T-helper 17 cell (primary cell): ENCODE data around the gene PIRT. TPM values are rescaled to one million over a fixed set of nuclear protein-coding genes. Genes with fewer than 3 reads are reported as not detected.
"Not testable (repeated sequence)": the region's sequence is repeated elsewhere in the genome, so short reads cannot be mapped to it uniquely, and the experiment has no call there.

Source experiments
- ATAC-seq: fragments of 150-1000 bp; cut with Tn5 transposase; 2 replicates; pipeline ENCODE4 v1.10.0; 2021; ENCODE audit warnings: mild to moderate bottlenecking, moderate library complexity
- DNase-seq, 3 donors: peaks; one replicate each; pipeline versions ENCODE4 v3.0.0 to v3.0.0-alpha.2; 2020 to 2021
- H3K9me3 ChIP-seq: one replicate; pipeline ENCODE4 v1.7.0; 2013; ENCODE audit warnings: low read length, mild to moderate bottlenecking; ENCODE audit not compliant: control insufficient read depth, poor library complexity, severe bottlenecking
- H3K27ac Mint-ChIP-seq: one replicate; pipeline ENCODE4 v1.8.0; 2022; ENCODE audit warnings: mild to moderate bottlenecking, moderate library complexity, mixed read lengths
- H3K27me3 Mint-ChIP-seq: one replicate; pipeline ENCODE4 v1.8.0; 2022; ENCODE audit warnings: mixed read lengths
- H3K36me3 Mint-ChIP-seq: one replicate; pipeline ENCODE4 v1.8.0; 2022; ENCODE audit warnings: low read depth, mixed read lengths
- H3K4me1 Mint-ChIP-seq: one replicate; pipeline ENCODE4 v1.8.0; 2022; ENCODE audit warnings: mild to moderate bottlenecking, mixed read lengths
- H3K4me3 Mint-ChIP-seq: one replicate; pipeline ENCODE4 v1.8.0; 2022; ENCODE audit warnings: mild to moderate bottlenecking, moderate library complexity, mixed read lengths
- total RNA-seq, 4 donors: library from RNA in 2 of 4; stranded (reverse) in 2 of 4; gene quantifications; one replicate each; pipeline ENCODE4 v1.2.3 and lab custom pipeline; 2022 to 2026

The PIRT gene
- total RNA-seq (not detected), total RNA-seq (lab: John Stamatoyannopoulos, UW) (0 reads per million in 2 donors)

GRCh38 chr17:10837921-10838320, at the start of gene PIRT:
TSS of gene PIRT (minus strand) at chr17:10838087. CDS start at chr17:10825645, 12,442 bp downstream.
- no peak within 1 kb of the TSS for H3K4me3 Mint-ChIP-seq
- H3K4me1 Mint-ChIP-seq, result no peaks in the 10 kb centered on the region
- H3K27ac Mint-ChIP-seq, result no peak within 1 kb of the TSS
- ATAC-seq (no peak), DNase-seq (no peak)
- no peaks in the 10 kb centered on the region for H3K36me3 Mint-ChIP-seq
- H3K9me3 ChIP-seq, result no peaks in the 10 kb centered on the region
- H3K27me3 Mint-ChIP-seq, result peaks cover 15% of the 10 kb centered on the region

GRCh38 chr17:10881959-10882358, 44.1 kb upstream of the PIRT start:
- no peak for ATAC-seq
- Mint-ChIP-seq H3K27ac (no peak overlapping the region), H3K36me3 (no peaks in the 10 kb centered on the region), H3K4me3 (no peak overlapping the region), H3K4me1 (no peaks in the 10 kb centered on the region), H3K27me3 (peaks cover 13% of the 10 kb centered on the region)
- no peak for DNase-seq
- no peaks in the 10 kb centered on the region for H3K9me3 ChIP-seq

GRCh38 chr17:10879190-10879836, 41.4 kb upstream of the PIRT start:
- H3K4me1 Mint-ChIP-seq, result no peaks in the 10 kb centered on the region
- H3K36me3 Mint-ChIP-seq, result no peaks in the 10 kb centered on the region
- H3K27ac Mint-ChIP-seq, result no peak overlapping the region
- no peak for ATAC-seq
- no peak for DNase-seq
- no peaks in the 10 kb centered on the region for H3K9me3 ChIP-seq
- peaks cover 27% of the 10 kb centered on the region for H3K27me3 Mint-ChIP-seq
- no peak overlapping the region for H3K4me3 Mint-ChIP-seq

- ATAC-seq (no peak), DNase-seq (no peak)
- no peaks in the 10 kb centered on the region for H3K9me3 ChIP-seq
- Mint-ChIP-seq H3K27ac (no peak overlapping the region), H3K36me3 (no peaks in the 10 kb centered on the region), H3K27me3 (peaks cover 42% of the 10 kb centered on the region), H3K4me3 (no peak overlapping the region), H3K4me1 (no peaks in the 10 kb centered on the region)
Measured at GRCh38 chr17:10875984-10876555, 38.2 kb upstream of the PIRT start.

GRCh38 chr17:10875430-10875851, 37.6 kb upstream of the PIRT start:
- H3K4me3 Mint-ChIP-seq, result no peak overlapping the region
- DNase-seq, result no peak

GRCh38 chr17:10871914-10872313, 34.0 kb upstream of the PIRT start:
- no peaks in the 10 kb centered on the region for H3K36me3 Mint-ChIP-seq
- H3K9me3 ChIP-seq, result no peaks in the 10 kb centered on the region
- no peak for DNase-seq
- H3K27ac Mint-ChIP-seq, result no peak overlapping the region
- ATAC-seq, result no peak
- peaks cover 39% of the 10 kb centered on the region for H3K27me3 Mint-ChIP-seq
- H3K4me1 Mint-ChIP-seq, result no peaks in the 10 kb centered on the region
- H3K4me3 Mint-ChIP-seq, result no peak overlapping the region

More at GRCh38 chr17:10875430-10875851, 37.6 kb upstream of the PIRT start:
- no peak for ATAC-seq
- Mint-ChIP-seq H3K27ac (no peak overlapping the region), H3K4me1 (no peaks in the 10 kb centered on the region), H3K36me3 (no peaks in the 10 kb centered on the region), H3K27me3 (peaks cover 49% of the 10 kb centered on the region)
- no peaks in the 10 kb centered on the region for H3K9me3 ChIP-seq

GRCh38 chr17:10870336-10871050, 32.6 kb upstream of the PIRT start:
- no peak for DNase-seq
- Mint-ChIP-seq H3K36me3 (no peaks in the 10 kb centered on the region), H3K27ac (no peak overlapping the region), H3K4me3 (no peak overlapping the region), H3K27me3 (peaks cover 30% of the 10 kb centered on the region), H3K4me1 (no peaks in the 10 kb centered on the region)
- no peak for ATAC-seq
- H3K9me3 ChIP-seq, result no peaks in the 10 kb centered on the region

GRCh38 chr17:10868744-10869143, 30.9 kb upstream of the PIRT start:
- H3K36me3 Mint-ChIP-seq, H3K9me3 ChIP-seq, H3K4me3 Mint-ChIP-seq, H3K27ac Mint-ChIP-seq, ATAC-seq, DNase-seq, H3K4me1 Mint-ChIP-seq: not testable (repeated sequence)
- peaks cover 30% of the 10 kb centered on the region for H3K27me3 Mint-ChIP-seq

- Mint-ChIP-seq H3K4me1 (no peaks in the 10 kb centered on the region), H3K4me3 (no peak overlapping the region), H3K27ac (no peak overlapping the region), H3K36me3 (no peaks in the 10 kb centered on the region), H3K27me3 (peaks cover 5% of the 10 kb centered on the region)
- no peak for ATAC-seq
- DNase-seq, result no peak
- peaks cover 2% of the 10 kb centered on the region for H3K9me3 ChIP-seq
Measured at GRCh38 chr17:10859051-10859450, 21.2 kb upstream of the PIRT start.

GRCh38 chr17:10857976-10858375, 20.1 kb upstream of the PIRT start:
- ATAC-seq, result no peak
- Mint-ChIP-seq H3K36me3 (no peaks in the 10 kb centered on the region), H3K4me3 (no peak overlapping the region), H3K27ac (no peak overlapping the region), H3K27me3 (peaks cover 6% of the 10 kb centered on the region), H3K4me1 (no peaks in the 10 kb centered on the region)
- DNase-seq, result no peak
- peaks cover 2% of the 10 kb centered on the region for H3K9me3 ChIP-seq

GRCh38 chr17:10846636-10847035, 8.7 kb upstream of the PIRT start:
- H3K27me3 Mint-ChIP-seq, result peaks cover 43% of the 10 kb centered on the region
- not testable (repeated sequence) for H3K27ac Mint-ChIP-seq, DNase-seq, H3K4me1 Mint-ChIP-seq, H3K9me3 ChIP-seq, H3K36me3 Mint-ChIP-seq, ATAC-seq
- peak overlapping the region; percentile 10 for H3K4me3 Mint-ChIP-seq

GRCh38 chr17:10845388-10845751, 7.5 kb upstream of the PIRT start:
- H3K27ac Mint-ChIP-seq, result peak overlapping the region; percentile 39

GRCh38 chr17:10844621-10845387, 6.9 kb upstream of the PIRT start:
- peak; percentile 43 to 59 (median 53) for DNase-seq
- H3K27me3 Mint-ChIP-seq, result peaks cover 25% of the 10 kb centered on the region
- peaks cover 4% of the 10 kb centered on the region for H3K36me3 Mint-ChIP-seq
- ATAC-seq, result peak; percentile 98
- H3K27ac Mint-ChIP-seq, result peak overlapping the region; percentile 39
- peak overlapping the region; percentile 91 for H3K4me3 Mint-ChIP-seq
- no peaks in the 10 kb centered on the region for H3K9me3 ChIP-seq
- peaks cover 7% of the 10 kb centered on the region for H3K4me1 Mint-ChIP-seq

More at GRCh38 chr17:10845388-10845751, 7.5 kb upstream of the PIRT start:
- H3K4me3 Mint-ChIP-seq, result peak overlapping the region; percentile 91
- ATAC-seq (no peak), DNase-seq (no peak)
- no peaks in the 10 kb centered on the region for H3K9me3 ChIP-seq
- peaks cover 7% of the 10 kb centered on the region for H3K4me1 Mint-ChIP-seq
- H3K27me3 Mint-ChIP-seq, result peaks cover 30% of the 10 kb centered on the region
- peaks cover 4% of the 10 kb centered on the region for H3K36me3 Mint-ChIP-seq
